ENCODE measurements around the gene UGT1A3.

Gene UGT1A3

GRCh38 chr2:233689031-233689430 lies 39.8 kb upstream of the UGT1A3 start:
- DNase-seq (ENCODE audit: insufficient read length, low spot score), result no peak
- FAIRE-seq, result no peak
- TF ChIP-seq CTCF (IDR thresholded peaks at IDR 0.05; ENCODE audit: insufficient read depth, missing control alignments), result no peak

GRCh38 chr2:233689501-233689900 lies 39.3 kb upstream of the UGT1A3 start:
- FAIRE-seq (no peak), DNase-seq (ENCODE audit: insufficient read length, low spot score) (no peak)
- no peak for TF ChIP-seq CTCF (IDR thresholded peaks at IDR 0.05; ENCODE audit: insufficient read depth, missing control alignments)

- TF ChIP-seq CTCF (IDR thresholded peaks at IDR 0.05; ENCODE audit: insufficient read depth, missing control alignments), result no peak
- DNase-seq (ENCODE audit: insufficient read length, low spot score) (no peak), FAIRE-seq (no peak)
These were observed 38.4 kb upstream of the UGT1A3 start for GRCh38 chr2:233690444-233690843.

GRCh38 chr2:233691443-233692433 lies 37.1 kb upstream of the UGT1A3 start:
- FAIRE-seq, result no peak
- DNase-seq (ENCODE audit: insufficient read length, low spot score), result no peak
- no peak for TF ChIP-seq CTCF (IDR thresholded peaks at IDR 0.05; ENCODE audit: insufficient read depth, missing control alignments)

- no peak for TF ChIP-seq CTCF (IDR thresholded peaks at IDR 0.05; ENCODE audit: insufficient read depth, missing control alignments)
- DNase-seq (ENCODE audit: insufficient read length, low spot score) (no peak), FAIRE-seq (no peak)
These were observed 36.2 kb upstream of the UGT1A3 start, which contains the start of gene UGT1A6 for GRCh38 chr2:233692648-233693047. Gene UGT1A6 (plus strand): TSS chr2:233692890. CDS start chr2:233693005, 115 bp downstream.

GRCh38 chr2:233693963-233694362 lies 34.9 kb upstream of the UGT1A3 start:
- TF ChIP-seq CTCF (IDR thresholded peaks at IDR 0.05; ENCODE audit: insufficient read depth, missing control alignments), result no peak
- DNase-seq (ENCODE audit: insufficient read length, low spot score) (no peak), FAIRE-seq (no peak)

GRCh38 chr2:233698740-233699139 lies 30.1 kb upstream of the UGT1A3 start:
- DNase-seq (ENCODE audit: insufficient read length, low spot score), result no peak
- TF ChIP-seq CTCF (IDR thresholded peaks at IDR 0.05; ENCODE audit: insufficient read depth, missing control alignments), result no peak
- no peak for FAIRE-seq
